HEK293T (cell line): ENCODE data around the gene ENKUR.
A peak's percentile ranks its signal among the peaks of the same experiment; 100 is the strongest.
"Not testable (repeated sequence)": the region's sequence is repeated elsewhere in the genome, so short reads cannot be mapped to it uniquely, and the experiment has no call there.

Source experiments
- CTCF ChIA-PET: fragments of 350-600 bp; formaldehyde crosslinking; extraction: SDS; loops from one replicate; lab custom pipeline; 2021; ENCODE audit warnings: antibody characterized with exemption, inconsistent platforms; lab: Yijun Ruan, JAX
- POLR2A ChIA-PET: fragments of 350-600 bp; formaldehyde crosslinking; extraction: SDS; loops from one replicate; lab custom pipeline; 2020; ENCODE audit warnings: antibody characterized with exemption, inconsistent platforms; lab: Yijun Ruan, JAX
- DNase-seq: peaks from one replicate; pipeline ENCODE4 v3.0.0; 2012; ENCODE audit warnings: mixed read lengths; ENCODE audit errors: extremely low spot score
- ARNT ChIP-seq: fragments of 450-650 bp; IDR thresholded peaks from 2 replicates; pipeline ENCODE4 v1.6.1; 2017; ENCODE audit warnings: mild to moderate bottlenecking
- BHLHE40 ChIP-seq: fragments of 450-650 bp; IDR thresholded peaks from 2 replicates; pipeline ENCODE4 v1.6.1; 2016; ENCODE audit warnings: mild to moderate bottlenecking, moderate library complexity, borderline replicate concordance
- CTBP1 ChIP-seq: fragments of 450-650 bp; IDR thresholded peaks from 2 replicates; pipeline ENCODE4 v1.6.1; 2016; ENCODE audit warnings: borderline replicate concordance
- ELF4 ChIP-seq: fragments of 450-650 bp; IDR thresholded peaks from 2 replicates; pipeline ENCODE4 v1.6.1; 2017; ENCODE audit warnings: antibody characterized with exemption
- FOXA1 ChIP-seq: fragments of 450-650 bp; IDR thresholded peaks from 2 replicates; pipeline ENCODE4 v1.6.1; 2016; ENCODE audit warnings: mild to moderate bottlenecking
- FOXK2 ChIP-seq: fragments of 450-650 bp; IDR thresholded peaks from 2 replicates; pipeline ENCODE4 v1.6.1; 2016; ENCODE audit warnings: mild to moderate bottlenecking
- FOXM1 ChIP-seq: fragments of 450-650 bp; IDR thresholded peaks from 2 replicates; pipeline ENCODE4 v1.6.1; 2017; ENCODE audit warnings: mild to moderate bottlenecking, borderline replicate concordance
- HDGF ChIP-seq: fragments of 450-650 bp; IDR thresholded peaks from 2 replicates; pipeline ENCODE4 v1.6.1; 2017; ENCODE audit warnings: antibody characterized with exemption, borderline replicate concordance
- L3MBTL2 ChIP-seq: fragments of 450-650 bp; conservative IDR thresholded peaks from 2 replicates; pipeline ENCODE4 v1.6.1; 2016; ENCODE audit warnings: mild to moderate bottlenecking
- LEF1 ChIP-seq: fragments of 450-650 bp; IDR thresholded peaks from 2 replicates; pipeline ENCODE4 v1.6.1; 2017; ENCODE audit warnings: mild to moderate bottlenecking, borderline replicate concordance
- NFRKB ChIP-seq: fragments of 450-650 bp; IDR thresholded peaks from 2 replicates; pipeline ENCODE4 v1.6.1; 2016; ENCODE audit warnings: mild to moderate bottlenecking, moderate library complexity
- PKNOX1 ChIP-seq: fragments of 450-650 bp; IDR thresholded peaks from 2 replicates; pipeline ENCODE4 v1.6.1; 2016
- SP1 ChIP-seq: fragments of 450-650 bp; IDR thresholded peaks from 2 replicates; pipeline ENCODE4 v1.6.1; 2017
- SUZ12 ChIP-seq: fragments of 450-650 bp; IDR thresholded peaks from 2 replicates; pipeline ENCODE4 v1.6.1; 2016; ENCODE audit warnings: mild to moderate bottlenecking
- TARDBP ChIP-seq: fragments of 450-650 bp; IDR thresholded peaks from 2 replicates; pipeline ENCODE4 v1.6.1; 2016
- ZNF384 ChIP-seq: fragments of 450-650 bp; IDR thresholded peaks from 2 replicates; pipeline ENCODE4 v1.6.1; 2016

Gene ENKUR

GRCh38 chr10:24961582-24961981 is 54.4 kb downstream of the ENKUR start:
- POLR2A ChIA-PET = no interaction called here

GRCh38 chr10:24959382-24959730 is 56.6 kb downstream of the ENKUR start:
- TF ChIP-seq ARNT (no peak), FOXK2 (no peak), TARDBP (no peak), CTBP1 (no peak), HDGF (no peak), ZNF384 (no peak), FOXM1 (no peak), SUZ12 (no peak), NFRKB (no peak), FOXA1 (no peak)
- ChIA-PET POLR2A (no interaction called here), CTCF (no interaction called here)
- DNase-seq = no peak

More at GRCh38 chr10:24961582-24961981, 54.4 kb downstream of the ENKUR start:
- DNase-seq = no peak
- CTCF ChIA-PET = no interaction called here
- TF ChIP-seq FOXA1 = no peak
- no peak for TF ChIP-seq TARDBP
- no peak for TF ChIP-seq ELF4
- TF ChIP-seq ARNT = no peak

- POLR2A ChIA-PET = no interaction called here
- TF ChIP-seq BHLHE40 = no peak
- no peak for TF ChIP-seq LEF1
- TF ChIP-seq SP1 = no peak
- no peak for TF ChIP-seq FOXK2
- no peak for TF ChIP-seq TARDBP
- no peak for TF ChIP-seq FOXA1
- no peak for TF ChIP-seq NFRKB
- TF ChIP-seq SUZ12 = no peak
- TF ChIP-seq ARNT = no peak
- no peak for TF ChIP-seq CTBP1
- no peak for DNase-seq
- CTCF ChIA-PET = interaction anchor here (0.6 kb wide), 2 partner anchors 16 to 188 kb away, joined by 3 read pairs; no protein-coding TSS in a partner anchor
These were observed 57.1 kb downstream of the ENKUR start for GRCh38 chr10:24958721-24959381.

GRCh38 chr10:24958091-24958720 is 57.8 kb downstream of the ENKUR start:
- ChIA-PET POLR2A (no interaction called here), CTCF (no interaction called here)
- TF ChIP-seq TARDBP = no peak
- no peak for TF ChIP-seq LEF1
- TF ChIP-seq FOXM1 = no peak
- no peak for TF ChIP-seq CTBP1
- TF ChIP-seq FOXA1 = no peak
- no peak for TF ChIP-seq PKNOX1
- TF ChIP-seq L3MBTL2 = no peak
- no peak for TF ChIP-seq SP1
- no peak for TF ChIP-seq ZNF384
- no peak for TF ChIP-seq HDGF
- no peak for TF ChIP-seq FOXK2
- no peak for TF ChIP-seq BHLHE40
- no peak for TF ChIP-seq NFRKB
- no peak for TF ChIP-seq ARNT
- no peak for TF ChIP-seq SUZ12
- no peak for TF ChIP-seq ELF4
- DNase-seq = no peak

GRCh38 chr10:24957624-24958051 is 58.3 kb downstream of the ENKUR start:
- DNase-seq, CTCF ChIA-PET: not testable (repeated sequence)

GRCh38 chr10:24953675-24954074 is 62.3 kb downstream of the ENKUR start:
- ChIA-PET CTCF (no interaction called here), POLR2A (no interaction called here)
- TF ChIP-seq BHLHE40 = no peak
- no peak for TF ChIP-seq LEF1
- no peak for TF ChIP-seq FOXM1
- TF ChIP-seq SUZ12 = no peak
- TF ChIP-seq ZNF384 = no peak
- TF ChIP-seq TARDBP = no peak
- TF ChIP-seq FOXK2 = no peak
- TF ChIP-seq ELF4 = no peak
- no peak for TF ChIP-seq CTBP1
- DNase-seq = no peak

More at GRCh38 chr10:24957624-24958051, 58.3 kb downstream of the ENKUR start:
- POLR2A ChIA-PET = not testable (repeated sequence)

- TF ChIP-seq FOXM1 = 0 out of 2 replicates have a peak, but pooled peaks have one; percentile 22
- no peak for TF ChIP-seq BHLHE40
- no peak for TF ChIP-seq HDGF
- TF ChIP-seq LEF1 = peak; percentile 21; the same call in 1 of the 2 replicates
- TF ChIP-seq SUZ12 = no peak
- no peak for TF ChIP-seq TARDBP
- no peak for TF ChIP-seq ZNF384
- no peak for TF ChIP-seq NFRKB
- no peak for TF ChIP-seq PKNOX1
- no peak for TF ChIP-seq FOXA1
- no peak for TF ChIP-seq FOXK2
- no peak for TF ChIP-seq ELF4
- TF ChIP-seq L3MBTL2 = peak; percentile 69
- no peak for TF ChIP-seq SP1
- peak; percentile 51; the same call in 1 of the 2 replicates for TF ChIP-seq ARNT
- no peak for TF ChIP-seq CTBP1
- ChIA-PET CTCF (interaction anchor here (1.4 kb wide), 1 partner anchor 10 kb away, joined by 3 read pairs; no protein-coding TSS in a partner anchor), POLR2A (interaction anchor here (1.0 kb wide), 1 partner anchor 11 kb away, joined by 3 read pairs; no protein-coding TSS in a partner anchor)
- DNase-seq = peak; percentile 64
These were observed 63.0 kb downstream of the ENKUR start for GRCh38 chr10:24952707-24953645.
